GM12878 (cell line): ENCODE measurements around the gene AMELX. TPM values are rescaled to one million over a fixed set of nuclear protein-coding genes. Genes with fewer than 3 reads are reported as not detected.

ENCODE experiments used
- ATAC-seq: fragments of 200-7000 bp; cut with Tn5 transposase; 3 replicates; pipeline ENCODE4 v1.9.1; 2020; ENCODE audit warnings: mild to moderate bottlenecking, moderate library complexity
- BruUV-seq: library from RNA; stranded (reverse); fragments of 400-500 nt; replicated peaks from 2 replicates; lab custom pipeline; 2021; lab: Mats Ljungman, UMichigan
- CTCF ChIA-PET: fragments of 300-600 bp; sonication (Branson Sonifier 250); formaldehyde crosslinking; extraction: SDS; loops from one replicate; lab custom pipeline; 2021; ENCODE audit warnings: inconsistent platforms; lab: Yijun Ruan, JAX
- POLR2A ChIA-PET: fragments of 350-600 bp; formaldehyde crosslinking; extraction: SDS; loops from one replicate; lab custom pipeline; 2021; ENCODE audit warnings: inconsistent platforms; lab: Charles Lee
- RAD21 ChIA-PET: fragments of 300-600 bp; sonication (Branson Sonifier 250); formaldehyde crosslinking; loops from one replicate; lab custom pipeline; 2023; ENCODE audit warnings: antibody characterized with exemption; ENCODE audit not compliant: unreplicated experiment; lab: Charles Lee
- SMC1A ChIA-PET: fragments of 300-600 bp; sonication (Branson Sonifier 250); formaldehyde crosslinking; loops from one replicate; lab custom pipeline; 2023; ENCODE audit not compliant: unreplicated experiment, uncharacterized antibody; lab: Charles Lee
- DNase-seq: peaks from one replicate; pipeline ENCODE4 v3.0.0-alpha.2; 2011; ENCODE audit warnings: low read depth, low spot score
- FAIRE-seq: peaks from 3 replicates; lab custom pipeline; 2011; peaks lifted over from hg19 to GRCh38; lab: Jason Lieb, UNC
- H2AFZ ChIP-seq: 2 replicates; pipeline ENCODE4 v1.6.0; 2011; ENCODE audit warnings: low read depth, low read length, control low read depth; ENCODE audit not compliant: control insufficient read depth
- H3K27ac ChIP-seq: 2 replicates; pipeline ENCODE4 v1.5.1; 2011; ENCODE audit warnings: control low read depth; ENCODE audit not compliant: control insufficient read depth, insufficient read depth
- H3K27me3 ChIP-seq, 2 experiments: replicated peaks in 1 of 2; 2 replicates each; pipeline versions ENCODE4 v1.6.0 to v1.6.1; 2011; ENCODE audit warnings: low read length in 1 of 2; ENCODE audit not compliant: control insufficient read depth in 2 of 2, insufficient read depth in 2 of 2
- H3K36me3 ChIP-seq, 2 experiments: 2 replicates each; pipeline ENCODE4 v1.5.1; 2011; ENCODE audit warnings: low read length in 1 of 2; ENCODE audit not compliant: control insufficient read depth in 2 of 2, insufficient read depth in 2 of 2
- H3K4me1 ChIP-seq: 2 replicates; pipeline ENCODE4 v1.6.1; 2011; ENCODE audit warnings: mild to moderate bottlenecking, low read length, moderate library complexity, mixed read lengths; ENCODE audit not compliant: control insufficient read depth, insufficient read depth
- H3K4me2 ChIP-seq: 2 replicates; pipeline ENCODE4 v1.6.0; 2011; ENCODE audit warnings: control low read depth; ENCODE audit not compliant: control insufficient read depth, insufficient read depth
- H3K4me3 ChIP-seq: fragments of 200-600 bp; sonication (generic); 2 replicates; pipeline ENCODE4 v1.5.1; 2016
- H3K79me2 ChIP-seq: 2 replicates; pipeline ENCODE4 v1.6.0; 2011; ENCODE audit warnings: low read length; ENCODE audit not compliant: control insufficient read depth, insufficient read depth
- H3K9ac ChIP-seq: 2 replicates; pipeline ENCODE4 v1.8.0; 2011; ENCODE audit warnings: low read length, control low read depth, mixed read lengths; ENCODE audit not compliant: control insufficient read depth, insufficient read depth
- H3K9me3 ChIP-seq: replicated peaks from 3 replicates; pipeline ENCODE4 v1.5.1; 2011; ENCODE audit warnings: mild to moderate bottlenecking, low read length; ENCODE audit not compliant: control insufficient read depth, insufficient read depth
- H4K20me1 ChIP-seq: 2 replicates; pipeline ENCODE4 v1.6.0; 2011; ENCODE audit not compliant: control insufficient read depth, insufficient read depth
- BACH1 ChIP-seq: fragments of 450-650 bp; IDR thresholded peaks from 2 replicates; pipeline ENCODE4 v1.6.1; 2017; ENCODE audit warnings: mild to moderate bottlenecking, borderline replicate concordance
- CUX1 ChIP-seq: IDR thresholded peaks from 2 replicates; pipeline ENCODE4 v1.6.1; 2012; ENCODE audit warnings: improper control_type of control experiment, low read depth, low read length; ENCODE audit not compliant: insufficient replicate concordance
- DPF2 ChIP-seq: fragments of 450-650 bp; IDR thresholded peaks from 2 replicates; pipeline ENCODE4 v1.6.1; 2017; ENCODE audit warnings: mild to moderate bottlenecking
- EED ChIP-seq: sonication (generic); IDR thresholded peaks from 2 replicates; pipeline ENCODE4 v1.6.1; 2016; ENCODE audit warnings: antibody characterized with exemption, low read depth
- ETV6 ChIP-seq, 2 experiments: fragments of 450-650 bp in 1 of 2; IDR thresholded peaks in 1 of 2; conservative IDR thresholded peaks in 1 of 2; 2 replicates each; pipeline ENCODE4 v1.6.1; 2014; ENCODE audit warnings: antibody characterized with exemption in 1 of 2, borderline replicate concordance in 1 of 2, low read depth in 1 of 2, mild to moderate bottlenecking in 1 of 2, moderate library complexity in 1 of 2
- SIX5 ChIP-seq: IDR thresholded peaks from 2 replicates; pipeline ENCODE4 v1.6.1; 2011; ENCODE audit warnings: mild to moderate bottlenecking, low read depth, low read length, moderate library complexity; ENCODE audit not compliant: severe bottlenecking
- ZNF274 ChIP-seq: IDR thresholded peaks from one replicate; pipeline ENCODE4 v1.8.0; 2011; ENCODE audit not compliant: insufficient read length, insufficient read depth
- ZSCAN29 ChIP-seq: fragments of 450-650 bp; IDR thresholded peaks from 2 replicates; pipeline ENCODE4 v1.6.1; 2017; ENCODE audit warnings: mild to moderate bottlenecking, moderate library complexity
- WGBS: methylation state at CpG from one replicate; pipeline ENCODE4 v1.1.6; 2016; ENCODE audit warnings: low lambda C conversion rate; ENCODE audit not compliant: insufficient replicate concordance, insufficient coverage; ENCODE audit errors: missing lambda C conversion rate; 5-methylcytosine and 5-hydroxymethylcytosine counted together
- in situ Hi-C: fragments of 300-500 bp; cut with MboI; formaldehyde crosslinking; loops from 9 replicates; pipeline ENCODE4 v1.14.3; 2018; ENCODE audit warnings: mixed read lengths
- intact Hi-C: fragments of 100-400 bp; cut with micrococcal nuclease; formaldehyde crosslinking; loops from one replicate; pipeline ENCODE4 v1.14.2; 2022; ENCODE audit not compliant: unreplicated experiment
- polyA plus RNA-seq, 11 experiments: library from polyadenylated mRNA; depleted of rRNA in 4 of 11; unstranded in 6 of 11; stranded (reverse) in 5 of 11; fragments of >200 nt; fragmentation: Nextera tagmentation in 4 of 11; fragmentation: Illumina TruSeq in 1 of 11; extraction: Ambion mirVana in 4 of 11; extraction: Trizol in 1 of 11; gene quantifications; 1 replicate in 1 of 11; 2 replicates in 10 of 11; pipeline versions ENCODE4 v1.2.1 to v1.2.3, GENCODE V29; 2011 to 2016; ENCODE audit warnings: inconsistent platforms in 2 of 11, missing spikeins in 2 of 11, low read depth in 1 of 11
- total RNA-seq, 4 experiments: library from RNA; depleted of rRNA in 3 of 4; stranded (reverse); fragments of >200 nt in 3 of 4; fragmentation: Illumina TruSeq in 1 of 4; extraction: Trizol in 1 of 4; gene quantifications; 2 replicates each; pipeline versions ENCODE4 v1.2.1 to v1.2.3, GENCODE V29; 2013 to 2021

Gene AMELX
- total and polyA plus RNA-seq, 10 of the 15 experiments (the other 5 are each of a cell fraction or from before 2014, with no cell fraction given) = not detected

GRCh38 chrX:11304829-11305228, 11.6 kb downstream of the AMELX start:
- Histone ChIP-seq H3K9ac (no peak overlapping the region), H3K79me2 (no peaks in the 10 kb centered on the region), H3K9me3 (no peaks in the 10 kb centered on the region), H2AFZ (no peak overlapping the region), H3K4me3 (no peak overlapping the region), H3K4me2 (no peak overlapping the region), H3K27ac (no peak overlapping the region), H3K36me3 (no peaks in the 10 kb centered on the region), H3K27me3 (no peaks in the 10 kb centered on the region), H4K20me1 (no peaks in the 10 kb centered on the region), H3K4me1 (no peaks in the 10 kb centered on the region)
- RAD21 ChIA-PET = no interaction called here
- intact Hi-C loops = no loop called here
- DNase-seq (no peak), FAIRE-seq (no peak), ATAC-seq (no peak)
- TF ChIP-seq ZSCAN29 (no peak), SIX5 (no peak), ETV6 (conservative IDR thresholded peaks at IDR 0.05 in 1 of 2, IDR thresholded peaks at IDR 0.05 in 1 of 2; ENCODE audit: borderline replicate concordance in 1 of 2, low read depth in 1 of 2) (no peak), CUX1 (no peak), DPF2 (no peak), BACH1 (no peak), EED (no peak), ZNF274 (no peak)
- in situ Hi-C loops = no loop called here
- no TSS peak for BruUV-seq
- SMC1A ChIA-PET = no interaction called here
- POLR2A ChIA-PET = no interaction called here
- WGBS = 53% methylated on average over 6 of the region's 6 CpGs
- CTCF ChIA-PET = no interaction called here
